ENCODE measurements around the gene CTXN3.

Gene CTXN3

GRCh38 chr5:127702926-127703561, 54.2 kb downstream of the CTXN3 start, which contains the start of gene CCDC192:
CCDC192 (plus strand) TSS chr5:127703391; CDS start chr5:127703446, 55 bp downstream.
- TF ChIP-seq CTCF (IDR thresholded peaks at IDR 0.05): no peak

- TF ChIP-seq CTCF (IDR thresholded peaks at IDR 0.05): no peak
These were observed 56.4 kb downstream of the CTXN3 start for GRCh38 chr5:127705120-127705892.

- TF ChIP-seq CTCF (IDR thresholded peaks at IDR 0.05): no peak
These were observed 57.8 kb downstream of the CTXN3 start for GRCh38 chr5:127706691-127707090.

GRCh38 chr5:127707209-127707608, 58.3 kb downstream of the CTXN3 start:
- no peak for TF ChIP-seq CTCF (IDR thresholded peaks at IDR 0.05)

Measured in LNCAP (cell line).